Measurements from ENCODE around the gene PC. TPM values are rescaled to one million over a fixed set of nuclear protein-coding genes. Genes with fewer than 3 reads are reported as not detected.
"Not testable (repeated sequence)": the region's sequence is repeated elsewhere in the genome, so short reads cannot be mapped to it uniquely, and the experiment has no call there.

PC gene
- total and polyA plus RNA-seq, 9 donors = 4.2 to 27.5 (median 14.7) TPM

GRCh38 chr11:66814678-66815077, 143.5 kb downstream of the PC start:
- Histone ChIP-seq H3K27me3 (no peaks in the 10 kb centered on the region), H3K36me3 (no peaks in the 10 kb centered on the region), H3K9me3 (no peaks in the 10 kb centered on the region), H3K4me1 (ENCODE audit: insufficient read depth) (no peaks in the 10 kb centered on the region), H3K4me3 (no peak overlapping the region), H3K27ac (no peak overlapping the region)
- intact Hi-C loops (cut with DNase I) = no loop called here
- TF ChIP-seq CTCF (IDR thresholded peaks at IDR 0.05) (no peak), POLR2A (IDR thresholded peaks at IDR 0.05) (no peak), EP300 (IDR thresholded peaks at IDR 0.05) (no peak)
- no peak for DNase-seq
- 89 to 93% (median 91%) methylated on average over 5 of the region's 5 CpGs for WGBS, 3 donors

GRCh38 chr11:66810576-66811185, 147.5 kb downstream of the PC start:
- Histone ChIP-seq H3K9me3 (no peaks in the 10 kb centered on the region), H3K27me3 (no peaks in the 10 kb centered on the region), H3K36me3 (no peaks in the 10 kb centered on the region), H3K4me1 (ENCODE audit: insufficient read depth) (no peaks in the 10 kb centered on the region), H3K4me3 (no peak overlapping the region), H3K27ac (no peak overlapping the region)
- intact Hi-C loops (cut with DNase I) = no loop called here
- no peak for DNase-seq
- TF ChIP-seq POLR2A (IDR thresholded peaks at IDR 0.05) (no peak), CTCF (IDR thresholded peaks at IDR 0.05) (no peak), EP300 (IDR thresholded peaks at IDR 0.05) (no peak)
- 88 to 97% (median 97%) methylated on average over 1 of the region's 1 CpG for WGBS, 3 donors

- intact Hi-C loops (cut with DNase I) = no loop called here
- WGBS, 3 donors = 92 to 96% (median 93%) methylated on average over 3 of the region's 3 CpGs
- no peak overlapping the region for H3K4me3 ChIP-seq
Measured at GRCh38 chr11:66809592-66809991, 148.6 kb downstream of the PC start.

GRCh38 chr11:66800720-66801428, 157.3 kb downstream of the PC start:
- TF ChIP-seq CTCF (IDR thresholded peaks at IDR 0.05) (no peak), POLR2A (IDR thresholded peaks at IDR 0.05) (no peak), EP300 (IDR thresholded peaks at IDR 0.05) (no peak)

More at GRCh38 chr11:66809592-66809991, 148.6 kb downstream of the PC start:
- TF ChIP-seq CTCF (IDR thresholded peaks at IDR 0.05) = no peak
- no peak for TF ChIP-seq EP300 (IDR thresholded peaks at IDR 0.05)
- no peak for TF ChIP-seq POLR2A (IDR thresholded peaks at IDR 0.05)
- no peaks in the 10 kb centered on the region for H3K4me1 ChIP-seq (ENCODE audit: insufficient read depth)
- DNase-seq = no peak
- no peak overlapping the region for H3K27ac ChIP-seq
- no peaks in the 10 kb centered on the region for H3K36me3 ChIP-seq
- no peaks in the 10 kb centered on the region for H3K27me3 ChIP-seq
- no peaks in the 10 kb centered on the region for H3K9me3 ChIP-seq

GRCh38 chr11:66799815-66800214, 158.4 kb downstream of the PC start:
- H3K27ac ChIP-seq; H3K27me3 ChIP-seq; intact Hi-C loops (cut with DNase I); H3K4me3 ChIP-seq; H3K4me1 ChIP-seq (ENCODE audit: insufficient read depth); H3K9me3 ChIP-seq; DNase-seq; H3K36me3 ChIP-seq: not testable (repeated sequence)

More at GRCh38 chr11:66800720-66801428, 157.3 kb downstream of the PC start:
- no peak overlapping the region for H3K27ac ChIP-seq
- H3K36me3 ChIP-seq = no peaks in the 10 kb centered on the region
- no peak for DNase-seq
- WGBS, 3 donors = 90 to 93% (median 91%) methylated on average over 5 of the region's 5 CpGs
- no peak overlapping the region for H3K4me3 ChIP-seq
- intact Hi-C loops (cut with DNase I) = no loop called here
- no peaks in the 10 kb centered on the region for H3K27me3 ChIP-seq
- H3K4me1 ChIP-seq (ENCODE audit: insufficient read depth) = no peaks in the 10 kb centered on the region
- H3K9me3 ChIP-seq = no peaks in the 10 kb centered on the region

All from ovary (tissue), 9 donors.